Measurements from ENCODE around the gene TEX52.

The TEX52 gene

GRCh38 chr12:2857021-2857431 lies at the start of gene TEX52:
Gene TEX52, minus strand, starts transcription at chr12:2857039. Its CDS starts 13 bp downstream, at chr12:2857026.
- no peak for DNase-seq (ENCODE audit: low read depth in 2 of 2, low spot score in 1 of 2)

- DNase-seq (ENCODE audit: low read depth in 2 of 2, low spot score in 1 of 2): no peak
Observed at GRCh38 chr12:2904260-2904659, 47.4 kb upstream of the TEX52 start.

GRCh38 chr12:2902272-2902880 lies 45.5 kb upstream of the TEX52 start:
- DNase-seq (ENCODE audit: low read depth in 2 of 2, low spot score in 1 of 2): no peak

DNA sequence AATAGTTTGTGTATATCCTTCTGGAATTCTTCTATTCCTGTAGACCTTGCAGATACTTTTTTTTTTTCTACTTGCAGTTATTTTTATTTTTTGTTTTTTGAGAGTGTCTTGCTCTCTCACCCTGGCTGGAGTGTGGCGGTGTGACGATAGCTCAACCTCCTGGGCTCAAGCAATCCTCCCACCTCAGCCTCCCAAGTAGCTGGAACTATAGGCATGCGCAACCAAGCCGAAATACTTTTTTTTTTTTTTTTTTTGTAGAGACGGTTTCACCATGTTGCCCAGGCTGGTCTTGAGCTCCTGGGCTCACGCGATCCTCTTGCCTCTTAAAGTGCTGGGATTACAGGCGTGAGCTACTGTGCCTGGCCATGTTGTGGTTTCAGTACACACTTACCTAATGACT lies 43.8 kb upstream of the TEX52 start:
- DNase-seq (ENCODE audit: low read depth in 2 of 2, low spot score in 1 of 2): no peak

GRCh38 chr12:2897418-2897817 lies 40.6 kb upstream of the TEX52 start:
- no peak for DNase-seq (ENCODE audit: low read depth in 2 of 2, low spot score in 1 of 2)

GRCh38 chr12:2895511-2895910 lies 38.7 kb upstream of the TEX52 start:
- no peak for DNase-seq (ENCODE audit: low read depth in 2 of 2, low spot score in 1 of 2)

DNA sequence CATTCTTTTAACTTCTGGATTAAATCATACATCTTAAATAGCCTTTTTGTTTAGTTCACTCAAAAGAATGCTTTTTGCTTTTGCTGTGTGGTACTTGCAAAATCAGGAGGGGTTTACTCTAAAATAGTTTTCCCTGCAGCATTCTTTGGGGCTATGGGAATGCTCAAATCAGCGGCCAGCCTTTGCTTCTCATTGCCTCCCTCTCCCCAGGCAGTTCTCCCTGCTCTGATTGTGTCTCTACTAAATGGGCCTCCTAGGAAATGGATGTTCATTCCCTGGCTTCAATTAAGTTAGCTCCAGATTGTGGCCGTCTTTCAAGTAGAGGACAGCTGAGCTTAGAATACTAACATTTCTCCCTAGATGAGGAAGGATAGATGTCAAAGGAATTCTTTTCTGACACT lies 38.2 kb upstream of the TEX52 start:
- no peak for DNase-seq (ENCODE audit: low read depth in 2 of 2, low spot score in 1 of 2)

- no peak for DNase-seq (ENCODE audit: low read depth in 2 of 2, low spot score in 1 of 2)
Observed at GRCh38 chr12:2893007-2893406, 36.2 kb upstream of the TEX52 start.

DNA sequence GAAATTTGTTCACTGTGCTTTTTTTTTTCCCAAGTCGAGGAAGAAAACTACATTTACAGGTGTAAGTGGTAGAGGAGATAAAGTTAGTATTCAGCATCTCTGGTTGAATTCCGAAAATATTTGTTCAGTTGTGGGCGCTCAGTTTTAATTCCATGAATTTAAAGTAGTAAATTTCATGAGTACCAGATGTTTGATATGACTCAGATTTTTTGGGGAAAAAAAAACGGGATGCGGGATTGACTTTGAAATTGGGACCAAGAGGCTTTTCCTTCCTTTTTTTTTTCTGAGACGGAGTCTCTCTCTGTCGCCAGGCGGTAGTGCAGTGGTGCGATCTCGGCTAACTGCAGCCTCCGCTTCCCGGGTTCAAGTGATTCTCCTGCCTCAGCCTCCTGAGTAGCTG lies 35.4 kb upstream of the TEX52 start:
- no peak for DNase-seq (ENCODE audit: low read depth in 2 of 2, low spot score in 1 of 2)

GRCh38 chr12:2891240-2892053 lies 34.6 kb upstream of the TEX52 start:
- DNase-seq (ENCODE audit: low read depth in 2 of 2, low spot score in 1 of 2): no peak

- peak; percentile 95 to 98 for DNase-seq (ENCODE audit: low read depth in 2 of 2, low spot score in 1 of 2)
Observed at GRCh38 chr12:2890388-2891239, 33.8 kb upstream of the TEX52 start, which contains the start of gene TULP3. Gene TULP3, plus strand, starts transcription at chr12:2890891. Its CDS starts 57 bp downstream, at chr12:2890948.

GRCh38 chr12:2890001-2890387 lies 33.2 kb upstream of the TEX52 start:
- no peak for DNase-seq (ENCODE audit: low read depth in 2 of 2, low spot score in 1 of 2)

GRCh38 chr12:2886768-2887450 lies 30.1 kb upstream of the TEX52 start:
- no peak for DNase-seq (ENCODE audit: low read depth in 2 of 2, low spot score in 1 of 2)

GRCh38 chr12:2884810-2885209 lies 28.0 kb upstream of the TEX52 start:
- DNase-seq (ENCODE audit: low read depth in 2 of 2, low spot score in 1 of 2): no peak

DNA sequence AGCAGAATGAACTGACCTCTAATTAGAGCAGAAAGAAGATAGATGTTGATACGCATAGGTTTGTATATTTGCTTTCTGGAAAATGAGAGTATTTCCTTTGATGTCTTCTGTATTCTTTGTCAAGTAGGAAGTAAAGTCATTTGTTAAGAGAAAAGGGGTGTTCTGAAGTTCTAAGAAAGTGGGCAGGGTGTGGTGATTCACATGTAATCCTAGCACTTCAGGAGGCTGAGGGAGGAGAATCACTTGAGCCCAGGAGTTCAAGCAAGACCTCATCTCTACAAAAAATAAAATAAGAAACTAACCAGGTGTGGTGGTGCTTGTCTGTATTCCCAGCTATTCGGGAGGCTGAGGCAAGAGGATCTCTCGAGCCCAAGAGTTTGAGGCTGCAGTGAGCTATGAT lies 23.0 kb upstream of the TEX52 start:
- DNase-seq (ENCODE audit: low read depth in 2 of 2, low spot score in 1 of 2): no peak

DNA sequence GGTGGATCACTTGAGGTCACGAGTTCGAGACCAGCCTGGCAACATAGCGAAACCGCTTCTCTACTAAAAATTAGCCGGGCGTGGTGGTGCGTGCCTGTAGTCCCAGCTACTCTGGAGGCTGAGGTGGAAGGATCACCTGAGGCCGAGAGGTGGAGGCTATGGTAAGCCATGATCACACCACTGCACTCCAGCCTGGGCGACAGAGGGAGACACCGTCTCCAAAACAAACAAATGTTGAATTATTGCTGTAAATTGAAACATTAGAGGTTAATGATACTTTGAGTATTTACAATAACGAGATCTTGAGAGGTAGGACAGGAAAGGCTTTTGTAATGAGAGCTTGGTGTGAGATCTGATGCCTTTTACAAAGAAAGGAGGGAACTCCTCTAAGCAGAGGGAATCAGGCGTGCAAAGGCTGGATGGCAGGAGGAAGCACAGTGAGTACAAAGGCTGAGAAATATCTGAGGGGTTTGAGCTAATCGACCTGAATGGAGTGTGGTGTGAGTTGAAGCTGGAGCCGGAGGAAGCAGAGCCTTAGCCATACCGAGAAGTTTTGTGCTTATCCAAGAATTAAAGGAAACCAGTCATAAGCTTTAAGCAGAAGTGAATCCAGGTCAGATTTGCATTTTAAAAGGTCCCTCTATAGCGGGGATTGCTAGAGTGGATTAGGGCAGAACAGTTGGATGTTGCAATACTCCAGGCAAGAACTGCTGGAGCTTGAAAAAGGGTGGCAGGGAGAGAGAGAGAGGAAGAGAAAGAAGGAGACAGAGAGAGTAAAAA lies 21.3 kb upstream of the TEX52 start:
- no peak for DNase-seq (ENCODE audit: low read depth in 2 of 2, low spot score in 1 of 2)

- peak; percentile 62 to 79 for DNase-seq (ENCODE audit: low read depth in 2 of 2, low spot score in 1 of 2)
Observed at GRCh38 chr12:2877047-2877952, 20.5 kb upstream of the TEX52 start, which contains the start of the genes FOXM1 and RHNO1. Gene FOXM1, minus strand, starts transcription at chr12:2877174. Its CDS starts 2,696 bp downstream, at chr12:2874478. Gene RHNO1, plus strand, starts transcription at chr12:2877223. Its CDS starts 8,144 bp downstream, at chr12:2885367.

- DNase-seq (ENCODE audit: low read depth in 2 of 2, low spot score in 1 of 2): no peak
Observed at GRCh38 chr12:2876431-2877046, 19.7 kb upstream of the TEX52 start.
